Central memory CD8-positive, alpha-beta T cell (primary cell): ENCODE measurements around the gene BRIX1.

Source experiments
- ATAC-seq: fragments of 150-1000 bp; cut with Tn5 transposase; replicated peaks from 2 replicates; pipeline ENCODE4 v1.10.0; 2022; ENCODE audit warnings: mild to moderate bottlenecking, moderate FRiP score, moderate number of reproducible peaks; ENCODE audit not compliant: poor library complexity, severe bottlenecking; ENCODE audit errors: extremely low read depth
- DNase-seq, 2 donors: peaks; one replicate each; pipeline ENCODE4 v3.0.0; 2021; ENCODE audit warnings: low spot score in 2 of 2
- H3K27ac Mint-ChIP-seq: one replicate; pipeline ENCODE4 v1.8.0; 2022; ENCODE audit warnings: low read depth, mild to moderate bottlenecking, moderate library complexity, mixed read lengths
- H3K27me3 Mint-ChIP-seq: one replicate; pipeline ENCODE4 v1.8.0; 2022; ENCODE audit warnings: mixed read lengths
- H3K36me3 Mint-ChIP-seq: one replicate; pipeline ENCODE4 v1.8.0; 2022; ENCODE audit warnings: mild to moderate bottlenecking, moderate library complexity, mixed read lengths; ENCODE audit not compliant: insufficient read depth
- H3K4me1 Mint-ChIP-seq: one replicate; pipeline ENCODE4 v1.8.0; 2022; ENCODE audit warnings: mixed read lengths
- H3K4me3 Mint-ChIP-seq: one replicate; pipeline ENCODE4 v1.8.0; 2022; ENCODE audit warnings: mild to moderate bottlenecking, moderate library complexity, mixed read lengths
- H3K9me3 Mint-ChIP-seq: one replicate; pipeline ENCODE4 v1.8.0; 2022; ENCODE audit warnings: mixed read lengths

BRIX1 gene, protein sequence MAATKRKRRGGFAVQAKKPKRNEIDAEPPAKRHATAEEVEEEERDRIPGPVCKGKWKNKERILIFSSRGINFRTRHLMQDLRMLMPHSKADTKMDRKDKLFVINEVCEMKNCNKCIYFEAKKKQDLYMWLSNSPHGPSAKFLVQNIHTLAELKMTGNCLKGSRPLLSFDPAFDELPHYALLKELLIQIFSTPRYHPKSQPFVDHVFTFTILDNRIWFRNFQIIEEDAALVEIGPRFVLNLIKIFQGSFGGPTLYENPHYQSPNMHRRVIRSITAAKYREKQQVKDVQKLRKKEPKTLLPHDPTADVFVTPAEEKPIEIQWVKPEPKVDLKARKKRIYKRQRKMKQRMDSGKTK

DNA sequence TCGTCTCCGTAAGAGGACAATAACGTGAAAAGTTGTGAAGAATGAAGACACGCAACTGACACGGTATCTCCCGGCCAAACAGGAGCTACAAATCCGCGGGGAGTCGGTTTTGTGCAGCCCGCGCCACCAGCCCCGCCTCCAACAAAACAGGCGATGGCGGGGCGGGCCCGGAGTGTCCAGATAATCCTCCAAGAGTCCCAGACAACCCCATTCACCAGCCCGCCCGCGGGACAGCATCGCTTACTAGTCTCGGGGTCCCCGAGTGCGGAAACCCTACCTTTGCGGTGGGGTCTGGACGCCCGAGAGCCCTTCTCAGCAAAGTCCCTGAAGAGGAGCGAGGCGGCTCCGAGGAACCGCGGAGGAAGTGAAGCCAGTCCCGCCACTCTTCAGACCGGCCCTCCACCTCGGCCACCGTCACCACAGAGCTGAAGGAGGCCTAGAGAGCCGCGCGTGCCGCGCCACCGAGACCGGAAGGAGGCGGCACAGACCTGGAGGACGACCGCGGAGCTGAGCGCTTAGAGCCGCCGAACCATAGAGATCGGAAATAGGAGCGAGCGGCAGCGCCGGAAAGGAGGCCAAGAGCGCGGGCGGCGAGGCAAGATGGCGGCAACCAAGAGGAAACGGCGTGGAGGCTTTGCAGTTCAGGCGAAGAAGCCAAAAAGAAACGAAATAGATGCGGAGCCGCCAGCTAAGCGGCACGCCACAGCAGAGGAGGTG is at the start of gene BRIX1, which contains the start of gene RAD1:
Gene BRIX1, plus strand, starts transcription at position 573 of the 717 bp plus-strand sequence. Its CDS starts 28 bp downstream, at position 601.
Gene RAD1, minus strand, starts transcription at position 366 of the 717 bp plus-strand sequence. CDS start 612 bp downstream, outside the sequence.
- no peak within 1 kb of the TSS for H3K4me3 Mint-ChIP-seq

GRCh38 chr5:34866989-34867471 is 48.5 kb upstream of the BRIX1 start:
- Mint-ChIP-seq H3K36me3 (no peaks in the 10 kb centered on the region), H3K4me1 (no peaks in the 10 kb centered on the region)
- ATAC-seq = no peak

More for the DNA sequence above, at the start of gene BRIX1, which contains the start of gene RAD1:
- no peaks in the 10 kb centered on the region for H3K9me3 Mint-ChIP-seq
- peaks cover 20% of the 10 kb centered on the region for H3K36me3 Mint-ChIP-seq
- H3K4me1 Mint-ChIP-seq = peaks cover 39% of the 10 kb centered on the region
- no peak within 1 kb of the TSS for H3K27ac Mint-ChIP-seq
- DNase-seq (peak; percentile 88), ATAC-seq (peak; percentile 98)
- H3K27me3 Mint-ChIP-seq = no peaks in the 10 kb centered on the region

GRCh38 chr5:34867660-34868059 is 47.9 kb upstream of the BRIX1 start:
- no peak for ATAC-seq
- Mint-ChIP-seq H3K27ac (no peak overlapping the region), H3K27me3 (no peaks in the 10 kb centered on the region), H3K36me3 (no peaks in the 10 kb centered on the region), H3K9me3 (no peaks in the 10 kb centered on the region), H3K4me1 (no peaks in the 10 kb centered on the region), H3K4me3 (no peak overlapping the region)
- DNase-seq = no peak

More at GRCh38 chr5:34866989-34867471, 48.5 kb upstream of the BRIX1 start:
- no peaks in the 10 kb centered on the region for H3K27me3 Mint-ChIP-seq
- H3K27ac Mint-ChIP-seq = no peak overlapping the region
- no peak for DNase-seq
- no peaks in the 10 kb centered on the region for H3K9me3 Mint-ChIP-seq
- no peak overlapping the region for H3K4me3 Mint-ChIP-seq

DNA sequence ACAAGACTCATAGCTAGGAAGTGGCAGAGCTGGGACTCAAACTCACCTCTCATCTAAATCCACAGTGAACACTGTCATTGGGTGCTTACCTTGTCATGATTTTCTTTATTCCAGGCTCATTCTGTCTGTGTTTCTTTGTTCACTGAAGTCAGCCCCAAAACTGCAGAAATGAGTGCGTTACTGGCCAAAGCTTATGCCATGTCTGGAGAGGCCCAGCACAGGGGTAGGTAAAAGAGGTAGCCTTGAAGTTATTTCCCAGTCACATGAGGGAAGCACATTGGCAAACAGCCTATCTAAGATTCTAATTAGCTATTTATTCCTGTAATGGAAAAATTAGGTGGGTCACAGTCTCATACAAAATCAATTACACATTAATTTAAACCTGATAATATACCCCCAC is 46.7 kb upstream of the BRIX1 start:
- Mint-ChIP-seq H3K4me1 (no peaks in the 10 kb centered on the region), H3K27ac (no peak overlapping the region), H3K27me3 (peaks cover 9% of the 10 kb centered on the region), H3K36me3 (no peaks in the 10 kb centered on the region), H3K9me3 (no peaks in the 10 kb centered on the region), H3K4me3 (no peak overlapping the region)
- ATAC-seq = no peak
- no peak for DNase-seq

- peaks cover 14% of the 10 kb centered on the region for H3K27me3 Mint-ChIP-seq
- DNase-seq = no peak
- H3K36me3 Mint-ChIP-seq = no peaks in the 10 kb centered on the region
- H3K27ac Mint-ChIP-seq = no peak overlapping the region
- no peaks in the 10 kb centered on the region for H3K4me1 Mint-ChIP-seq
- H3K9me3 Mint-ChIP-seq = no peaks in the 10 kb centered on the region
- ATAC-seq = no peak
- no peak overlapping the region for H3K4me3 Mint-ChIP-seq
Observed at GRCh38 chr5:34869256-34869655, 46.3 kb upstream of the BRIX1 start.

GRCh38 chr5:34870382-34870781 is 45.1 kb upstream of the BRIX1 start:
- no peak overlapping the region for H3K4me3 Mint-ChIP-seq
- no peaks in the 10 kb centered on the region for H3K9me3 Mint-ChIP-seq
- ATAC-seq (no peak), DNase-seq (no peak)
- H3K27ac Mint-ChIP-seq = no peak overlapping the region
- H3K36me3 Mint-ChIP-seq = no peaks in the 10 kb centered on the region
- peaks cover 25% of the 10 kb centered on the region for H3K27me3 Mint-ChIP-seq
- no peaks in the 10 kb centered on the region for H3K4me1 Mint-ChIP-seq

DNA sequence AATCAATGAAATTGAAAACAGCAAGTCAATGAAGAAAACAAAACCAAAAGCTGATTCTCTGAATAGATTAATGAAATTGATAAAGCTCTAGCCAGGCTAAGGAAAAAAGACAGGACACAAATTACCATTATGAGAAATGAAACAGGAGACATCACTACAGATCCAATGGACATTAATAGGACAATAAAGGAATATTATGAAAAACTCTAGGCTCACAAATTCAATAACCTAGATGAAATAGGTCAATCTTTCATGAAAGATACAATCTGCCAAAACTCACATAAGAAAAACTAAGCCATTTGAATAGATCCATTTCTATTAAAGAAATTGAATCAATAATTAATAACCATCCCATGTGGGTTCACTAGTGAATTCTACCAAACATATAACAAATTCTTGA is 39.2 kb upstream of the BRIX1 start:
- H3K27me3 Mint-ChIP-seq = peaks cover 37% of the 10 kb centered on the region
- no peaks in the 10 kb centered on the region for H3K36me3 Mint-ChIP-seq
- no peak for ATAC-seq
- H3K4me3 Mint-ChIP-seq = no peak overlapping the region
- H3K4me1 Mint-ChIP-seq = no peaks in the 10 kb centered on the region
- no peak overlapping the region for H3K27ac Mint-ChIP-seq
- no peaks in the 10 kb centered on the region for H3K9me3 Mint-ChIP-seq
- no peak for DNase-seq

GRCh38 chr5:34881246-34881645 is 34.3 kb upstream of the BRIX1 start:
- H3K27ac Mint-ChIP-seq = no peak overlapping the region
- no peak overlapping the region for H3K4me3 Mint-ChIP-seq
- H3K4me1 Mint-ChIP-seq = no peaks in the 10 kb centered on the region
- H3K36me3 Mint-ChIP-seq = no peaks in the 10 kb centered on the region
- no peaks in the 10 kb centered on the region for H3K9me3 Mint-ChIP-seq
- peaks cover 55% of the 10 kb centered on the region for H3K27me3 Mint-ChIP-seq
- DNase-seq (no peak), ATAC-seq (no peak)

- Mint-ChIP-seq H3K4me1 (no peaks in the 10 kb centered on the region), H3K36me3 (no peaks in the 10 kb centered on the region), H3K27me3 (peaks cover 54% of the 10 kb centered on the region), H3K27ac (no peak overlapping the region), H3K4me3 (no peak overlapping the region), H3K9me3 (no peaks in the 10 kb centered on the region)
- ATAC-seq = no peak
- DNase-seq = no peak
Observed at GRCh38 chr5:34886392-34887119, 29.0 kb upstream of the BRIX1 start.

- H3K4me3 Mint-ChIP-seq = no peak overlapping the region
- H3K36me3 Mint-ChIP-seq = no peaks in the 10 kb centered on the region
- DNase-seq (no peak), ATAC-seq (no peak)
- no peaks in the 10 kb centered on the region for H3K4me1 Mint-ChIP-seq
- no peaks in the 10 kb centered on the region for H3K9me3 Mint-ChIP-seq
- peaks cover 27% of the 10 kb centered on the region for H3K27me3 Mint-ChIP-seq
- no peak overlapping the region for H3K27ac Mint-ChIP-seq
Observed at GRCh38 chr5:34889394-34889793, 26.1 kb upstream of the BRIX1 start.

- no peaks in the 10 kb centered on the region for H3K4me1 Mint-ChIP-seq
- H3K4me3 Mint-ChIP-seq = no peak overlapping the region
- ATAC-seq (no peak), DNase-seq (no peak)
- peaks cover 6% of the 10 kb centered on the region for H3K27me3 Mint-ChIP-seq
- no peaks in the 10 kb centered on the region for H3K36me3 Mint-ChIP-seq
- H3K9me3 Mint-ChIP-seq = no peaks in the 10 kb centered on the region
- no peak overlapping the region for H3K27ac Mint-ChIP-seq
Observed at GRCh38 chr5:34891981-34892380, 23.5 kb upstream of the BRIX1 start.

DNA sequence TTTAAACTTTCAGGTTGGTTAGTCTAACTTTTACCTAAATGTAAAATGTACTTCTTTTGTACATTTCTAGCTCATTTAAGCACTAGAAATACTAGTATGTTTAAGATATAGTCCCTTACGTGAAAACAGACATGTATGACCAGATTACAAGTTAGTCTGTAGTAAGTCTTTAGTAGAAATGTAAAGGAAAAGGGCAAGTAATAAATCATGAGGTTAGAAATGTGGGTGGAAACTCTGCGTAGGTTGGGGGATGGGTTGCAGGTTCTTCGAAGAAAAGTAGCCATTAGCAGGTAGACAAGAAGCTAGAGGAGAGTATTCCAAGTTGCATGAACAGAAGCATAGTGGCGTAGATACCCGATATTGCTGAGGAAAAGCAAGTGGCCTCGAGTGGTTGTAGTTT is 23.1 kb upstream of the BRIX1 start:
- DNase-seq = no peak
- Mint-ChIP-seq H3K27ac (no peak overlapping the region), H3K4me1 (no peaks in the 10 kb centered on the region), H3K36me3 (no peaks in the 10 kb centered on the region), H3K27me3 (peaks cover 2% of the 10 kb centered on the region), H3K4me3 (no peak overlapping the region), H3K9me3 (no peaks in the 10 kb centered on the region)
- ATAC-seq = no peak
